HEK293 (cell line): ENCODE results near the gene CD83.

ENCODE experiments used
- CTCF ChIA-PET: fragments of 350-600 bp; formaldehyde crosslinking; extraction: SDS; loops from one replicate; lab custom pipeline; 2021; ENCODE audit warnings: antibody characterized with exemption; lab: Yijun Ruan, JAX
- POLR2A ChIA-PET: fragments of 300-600 bp; formaldehyde crosslinking; extraction: SDS; loops from one replicate; lab custom pipeline; 2020; ENCODE audit warnings: antibody characterized with exemption, inconsistent platforms; lab: Yijun Ruan, JAX
- H3K27ac ChIP-seq: fragments of 200-500 bp; sonication (Bioruptor generic); 2 replicates; pipeline ENCODE4 v1.5.1; 2014; ENCODE audit warnings: low read depth, low read length, control low read depth, inconsistent platforms; ENCODE audit errors: extremely low read depth
- H3K36me3 ChIP-seq, 2 experiments: fragments of 200-500 bp in 1 of 2; sonication (Bioruptor generic) in 1 of 2; 1 replicate in 1 of 2; 2 replicates in 1 of 2; pipeline ENCODE4 v1.5.1; 2014 to 2017; ENCODE audit warnings: inconsistent platforms in 2 of 2, low read length in 2 of 2; ENCODE audit not compliant: control insufficient read depth in 2 of 2, insufficient read depth in 1 of 2
- H3K4me1 ChIP-seq: fragments of 200-500 bp; sonication (Bioruptor generic); 2 replicates; pipeline ENCODE4 v1.5.1; 2014; ENCODE audit warnings: mild to moderate bottlenecking, low read length, inconsistent platforms; ENCODE audit not compliant: control insufficient read depth, insufficient read depth
- H3K4me3 ChIP-seq: 2 replicates; pipeline ENCODE4 v1.5.1; 2011; ENCODE audit warnings: low read depth, mild to moderate bottlenecking, control low read depth, low read length, moderate library complexity
- H3K9me3 ChIP-seq: fragments of 200-500 bp; sonication (Bioruptor generic); 2 replicates; pipeline ENCODE4 v1.5.1; 2014; ENCODE audit warnings: low read depth, low read length, inconsistent platforms; ENCODE audit not compliant: control insufficient read depth, insufficient read depth
- KLF9 ChIP-seq: fragments of 450-650 bp; formaldehyde crosslinking; IDR thresholded peaks from 2 replicates; pipeline ENCODE4 v1.5.1; 2016; ENCODE audit warnings: missing biosample characterization, missing genetic modification characterization, low read depth
- OVOL3 ChIP-seq: fragments of 450-650 bp; formaldehyde crosslinking; IDR thresholded peaks from 2 replicates; pipeline ENCODE4 v1.5.1; 2016; ENCODE audit warnings: missing biosample characterization, missing genetic modification characterization
- PBX3 ChIP-seq: sonication (generic); formaldehyde crosslinking; IDR thresholded peaks from 2 replicates; pipeline ENCODE4 v1.8.1; 2022; ENCODE audit warnings: mild to moderate bottlenecking, moderate library complexity, missing genetic modification reagents
- SETDB1 ChIP-seq: IDR thresholded peaks from one replicate; pipeline ENCODE4 v1.6.1; 2017; ENCODE audit warnings: mild to moderate bottlenecking, low read length, moderate library complexity, mixed read lengths; ENCODE audit not compliant: insufficient read length
- TSHZ1 ChIP-seq: fragments of 450-650 bp; formaldehyde crosslinking; IDR thresholded peaks from 2 replicates; pipeline ENCODE4 v1.5.1; 2016; ENCODE audit warnings: missing biosample characterization, missing genetic modification characterization, borderline replicate concordance
- ZNF354C ChIP-seq: fragments of 450-650 bp; formaldehyde crosslinking; IDR thresholded peaks from 2 replicates; pipeline ENCODE4 v1.5.1; 2016; ENCODE audit warnings: missing biosample characterization, missing genetic modification characterization, low read depth, borderline replicate concordance
- ZNF433 ChIP-seq: fragments of 450-650 bp; formaldehyde crosslinking; IDR thresholded peaks from 2 replicates; pipeline ENCODE4 v1.5.1; 2016; ENCODE audit warnings: missing biosample characterization, missing genetic modification characterization, low read depth
- ZNF449 ChIP-seq: fragments of 450-650 bp; formaldehyde crosslinking; IDR thresholded peaks from 2 replicates; pipeline ENCODE4 v1.5.1; 2017; ENCODE audit warnings: missing biosample characterization, mild to moderate bottlenecking, missing genetic modification characterization, moderate library complexity
- ZNF488 ChIP-seq: fragments of 450-650 bp; formaldehyde crosslinking; IDR thresholded peaks from 2 replicates; pipeline ENCODE4 v1.5.1; 2016; ENCODE audit warnings: missing biosample characterization, missing genetic modification characterization
- ZNF561 ChIP-seq: fragments of 450-650 bp; IDR thresholded peaks from 2 replicates; pipeline ENCODE4 v1.5.1; 2018; ENCODE audit warnings: missing biosample characterization, missing genetic modification characterization, borderline replicate concordance
- ZNF707 ChIP-seq: fragments of 450-650 bp; formaldehyde crosslinking; IDR thresholded peaks from 2 replicates; pipeline ENCODE4 v1.5.1; 2016; ENCODE audit warnings: missing biosample characterization, missing genetic modification characterization

Gene CD83

GRCh38 chr6:14107000-14107399 lies 10.6 kb upstream of the CD83 start:
- no peak overlapping the region for H3K4me3 ChIP-seq
- H3K9me3 ChIP-seq: no peaks in the 10 kb centered on the region
- ChIA-PET POLR2A (no interaction called here), CTCF (no interaction called here)
- H3K4me1 ChIP-seq: no peaks in the 10 kb centered on the region
- no peak for TF ChIP-seq KLF9 (tag by site-specific recombination)
- no peak for TF ChIP-seq ZNF354C (tag by site-specific recombination)
- TF ChIP-seq SETDB1: peak; percentile 57
- TF ChIP-seq ZNF449 (tag by site-specific recombination): no peak
- TF ChIP-seq OVOL3 (tag by site-specific recombination): no peak
- no peak for TF ChIP-seq ZNF561 (tag by site-specific recombination)
- TF ChIP-seq ZNF488 (tag by site-specific recombination): no peak
- H3K36me3 ChIP-seq: no peaks in the 10 kb centered on the region
- H3K27ac ChIP-seq: no peak overlapping the region

- Histone ChIP-seq H3K9me3 (no peaks in the 10 kb centered on the region), H3K4me3 (no peak overlapping the region), H3K27ac (no peak overlapping the region), H3K36me3 (no peaks in the 10 kb centered on the region), H3K4me1 (no peaks in the 10 kb centered on the region)
- TF ChIP-seq PBX3 (CRISPR knock-in tag) (no peak), TSHZ1 (no peak), ZNF449 (tag by site-specific recombination) (no peak), ZNF707 (tag by site-specific recombination) (no peak), ZNF433 (no peak)
- ChIA-PET POLR2A (no interaction called here), CTCF (no interaction called here)
Observed at GRCh38 chr6:14107711-14108494, 9.7 kb upstream of the CD83 start.
